Measurements from ENCODE around the gene SHLD3. TPM values are rescaled to one million over a fixed set of nuclear protein-coding genes. Genes with fewer than 3 reads are reported as not detected.

Gene SHLD3
- total RNA-seq, 1 experiment from 2014 or later, result 2.9 TPM

DNA sequence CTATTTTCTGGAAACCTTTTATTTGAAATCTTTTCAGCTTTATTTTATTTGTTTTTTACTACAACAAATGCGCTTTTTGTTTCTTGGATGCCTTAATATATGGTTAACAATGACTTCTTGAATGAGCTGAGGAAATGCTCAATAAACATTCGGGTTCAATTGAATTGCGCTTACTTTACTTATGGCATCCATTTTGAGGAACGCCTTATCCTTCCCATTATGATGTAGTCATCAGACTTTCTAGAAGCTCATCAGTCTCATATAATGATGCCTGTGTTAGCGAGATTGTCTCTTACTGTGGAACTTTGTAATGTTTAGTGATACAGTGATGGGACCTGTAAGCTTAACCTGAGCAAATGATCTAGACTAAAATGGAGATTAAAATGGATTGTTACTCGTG, 916 bp downstream of the SHLD3 start:
- Histone ChIP-seq H3K4ac (ENCODE audit: low read depth, low read length) (no peak overlapping the region), H4K5ac (ENCODE audit: insufficient read length, low read depth, low read length) (no peak overlapping the region), H3K23me2 (ENCODE audit: insufficient read length, low read depth, low read length, poor library complexity, severe bottlenecking) (no peaks in the 10 kb centered on the region), H2BK12ac (ENCODE audit: insufficient read length, low read depth, low read length) (no peak overlapping the region), H3K79me1 (ENCODE audit: insufficient read depth, low read depth, low read length, poor library complexity, severe bottlenecking) (no peaks in the 10 kb centered on the region), H2AFZ (ENCODE audit: low read length) (no peak overlapping the region), H4K8ac (replicated peaks; ENCODE audit: insufficient read length, low read depth, low read length) (no peak overlapping the region), H2AK5ac (ENCODE audit: insufficient read length, low read length) (no peak overlapping the region), H3K27ac (ENCODE audit: insufficient read length, low read depth, low read length) (no peak overlapping the region), H4K91ac (ENCODE audit: insufficient read length, low read depth, low read length) (no peak overlapping the region), H3T11ph (ENCODE audit: low read length) (no peak overlapping the region), H3K4me1 (ENCODE audit: insufficient read depth, low read length) (no peaks in the 10 kb centered on the region), H3K9me3 (ENCODE audit: control insufficient read depth, low read depth, low read length) (no peaks in the 10 kb centered on the region), H3K79me2 (ENCODE audit: insufficient read depth, low read length) (peaks cover 8% of the 10 kb centered on the region; the same call in 1 of the 2 replicates), H3K14ac (ENCODE audit: insufficient read depth, low read length) (no peak overlapping the region), H3K23ac (ENCODE audit: insufficient read length, low read depth, low read length) (no peak overlapping the region), H2BK5ac (ENCODE audit: insufficient read length, low read length) (no peak overlapping the region), H3K56ac (ENCODE audit: insufficient read length, low read depth, low read length) (no peak overlapping the region), H4K20me1 (ENCODE audit: control insufficient read depth, insufficient read depth, insufficient read length) (no peaks in the 10 kb centered on the region), H2BK15ac (ENCODE audit: low read depth, low read length) (no peak overlapping the region), H2BK120ac (ENCODE audit: low read depth, low read length, poor library complexity, severe bottlenecking) (no peak overlapping the region), H3K4me2 (ENCODE audit: insufficient read depth, insufficient read length, low read length) (peak overlapping the region; percentile 99), H3K18ac (ENCODE audit: insufficient read length, low read depth, low read length) (no peak overlapping the region), H3K9ac (ENCODE audit: extremely low read depth, insufficient read length, low read length) (peak overlapping the region; percentile 34), H3K27me3 (ENCODE audit: insufficient read depth, low read length) (no peaks in the 10 kb centered on the region), H2BK20ac (ENCODE audit: low read depth, low read length, poor library complexity, severe bottlenecking) (no peak overlapping the region)
- Mint-ChIP-seq H3K27me3 (ENCODE audit: low read depth) (no peaks in the 10 kb centered on the region), H3K4me1 (peaks cover 11 to 12% of the 10 kb centered on the region in 2 experiments), H3K27ac (no peak overlapping the region; a peak in 3 of 7 replicates), H3K4me3 (peak overlapping the region; percentile 95), H3K36me3 (ENCODE audit: insufficient read depth in 1 of 3, low read depth in 3 of 3) (peaks cover 0 to 9% (median 6%) of the 10 kb centered on the region in 3 experiments; a peak in 5 of 7 replicates), H3K9me3 (no peaks in the 10 kb centered on the region)
- no CpG with 5 or more reads among the region's 6 CpGs for WGBS (ENCODE audit: extremely low coverage, insufficient read length, low lambda C conversion rate)
- TF ChIP-seq, protein P1, sequence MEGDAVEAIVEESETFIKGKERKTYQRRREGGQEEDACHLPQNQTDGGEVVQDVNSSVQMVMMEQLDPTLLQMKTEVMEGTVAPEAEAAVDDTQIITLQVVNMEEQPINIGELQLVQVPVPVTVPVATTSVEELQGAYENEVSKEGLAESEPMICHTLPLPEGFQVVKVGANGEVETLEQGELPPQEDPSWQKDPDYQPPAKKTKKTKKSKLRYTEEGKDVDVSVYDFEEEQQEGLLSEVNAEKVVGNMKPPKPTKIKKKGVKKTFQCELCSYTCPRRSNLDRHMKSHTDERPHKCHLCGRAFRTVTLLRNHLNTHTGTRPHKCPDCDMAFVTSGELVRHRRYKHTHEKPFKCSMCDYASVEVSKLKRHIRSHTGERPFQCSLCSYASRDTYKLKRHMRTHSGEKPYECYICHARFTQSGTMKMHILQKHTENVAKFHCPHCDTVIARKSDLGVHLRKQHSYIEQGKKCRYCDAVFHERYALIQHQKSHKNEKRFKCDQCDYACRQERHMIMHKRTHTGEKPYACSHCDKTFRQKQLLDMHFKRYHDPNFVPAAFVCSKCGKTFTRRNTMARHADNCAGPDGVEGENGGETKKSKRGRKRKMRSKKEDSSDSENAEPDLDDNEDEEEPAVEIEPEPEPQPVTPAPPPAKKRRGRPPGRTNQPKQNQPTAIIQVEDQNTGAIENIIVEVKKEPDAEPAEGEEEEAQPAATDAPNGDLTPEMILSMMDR (conservative IDR thresholded peaks at IDR 0.05), result no peak
- no peak for DNase-seq
